ENCODE results near the gene LBHD2. TPM values are rescaled to one million over a fixed set of nuclear protein-coding genes. Genes with fewer than 3 reads are reported as not detected.

Gene LBHD2
- total and polyA plus RNA-seq, 2 of the 13 experiments (the other 11 are each of a cell fraction or from before 2014, with no cell fraction given) = 0.67 to 1.00 TPM

DNA sequence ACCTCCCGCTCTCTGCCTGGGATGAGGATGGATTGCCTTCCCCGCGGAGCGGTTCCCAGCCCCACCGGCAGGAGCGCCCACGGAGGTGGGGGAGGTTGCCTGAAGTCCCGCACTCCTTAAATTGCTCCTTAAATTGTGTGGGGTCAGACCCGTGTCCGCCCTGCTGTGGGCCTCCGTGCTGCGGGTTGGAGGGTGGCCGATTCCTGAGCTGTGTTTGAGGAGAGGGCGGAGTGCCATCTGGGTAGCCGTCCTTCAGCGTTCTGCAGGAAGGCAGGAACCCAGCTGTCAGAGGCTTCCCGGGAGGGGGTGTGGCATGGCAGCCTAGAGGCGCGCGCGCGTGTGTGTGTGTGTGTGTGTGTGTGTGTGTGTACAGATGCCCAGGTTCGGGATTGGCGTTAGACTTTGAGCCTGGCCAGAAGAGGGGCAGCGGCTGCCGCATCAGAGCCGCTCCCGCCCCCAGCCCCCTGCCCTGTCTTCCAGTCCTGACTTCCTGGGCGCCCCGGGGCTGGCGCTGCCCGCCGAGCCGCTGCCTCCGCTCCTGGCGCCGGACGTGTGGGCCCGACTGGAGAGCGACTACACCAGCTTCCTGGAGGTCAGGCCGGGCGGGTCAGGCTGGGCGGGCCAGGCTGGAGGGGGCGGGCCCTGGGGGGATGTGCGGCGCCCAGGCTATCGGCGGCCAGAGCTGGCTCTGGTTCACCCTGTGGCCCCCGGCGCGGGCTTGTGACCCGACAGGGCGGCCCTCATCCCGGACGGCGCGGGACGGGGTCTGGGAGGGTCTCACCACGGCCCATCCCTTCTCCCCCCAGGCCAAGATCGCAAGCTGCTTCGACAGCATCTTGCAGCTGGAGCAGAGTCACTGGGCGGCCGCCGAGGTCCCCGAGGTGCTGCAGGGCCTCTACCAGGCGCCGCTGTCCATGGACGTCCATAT lies 19.7 kb downstream of the LBHD2 start (continued):
- peak; percentile 81 for TF ChIP-seq TBX2 (CRISPR knock-in tag; IDR thresholded peaks at IDR 0.05; ENCODE audit: borderline replicate concordance)
- TF ChIP-seq, protein P1, sequence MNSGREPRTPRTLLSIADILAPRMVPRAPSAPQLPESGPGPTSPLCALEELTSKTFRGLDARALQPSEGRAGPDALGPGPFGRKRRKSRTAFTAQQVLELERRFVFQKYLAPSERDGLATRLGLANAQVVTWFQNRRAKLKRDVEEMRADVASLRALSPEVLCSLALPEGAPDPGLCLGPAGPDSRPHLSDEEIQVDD (CRISPR knock-in tag; IDR thresholded peaks at IDR 0.05; ENCODE audit: borderline replicate concordance) = peak; percentile 20; the same call in 1 of the 2 replicates
- peak; percentile 55 for TF ChIP-seq TFDP2 (CRISPR knock-in tag; IDR thresholded peaks at IDR 0.05)
- TF ChIP-seq, protein P2, sequence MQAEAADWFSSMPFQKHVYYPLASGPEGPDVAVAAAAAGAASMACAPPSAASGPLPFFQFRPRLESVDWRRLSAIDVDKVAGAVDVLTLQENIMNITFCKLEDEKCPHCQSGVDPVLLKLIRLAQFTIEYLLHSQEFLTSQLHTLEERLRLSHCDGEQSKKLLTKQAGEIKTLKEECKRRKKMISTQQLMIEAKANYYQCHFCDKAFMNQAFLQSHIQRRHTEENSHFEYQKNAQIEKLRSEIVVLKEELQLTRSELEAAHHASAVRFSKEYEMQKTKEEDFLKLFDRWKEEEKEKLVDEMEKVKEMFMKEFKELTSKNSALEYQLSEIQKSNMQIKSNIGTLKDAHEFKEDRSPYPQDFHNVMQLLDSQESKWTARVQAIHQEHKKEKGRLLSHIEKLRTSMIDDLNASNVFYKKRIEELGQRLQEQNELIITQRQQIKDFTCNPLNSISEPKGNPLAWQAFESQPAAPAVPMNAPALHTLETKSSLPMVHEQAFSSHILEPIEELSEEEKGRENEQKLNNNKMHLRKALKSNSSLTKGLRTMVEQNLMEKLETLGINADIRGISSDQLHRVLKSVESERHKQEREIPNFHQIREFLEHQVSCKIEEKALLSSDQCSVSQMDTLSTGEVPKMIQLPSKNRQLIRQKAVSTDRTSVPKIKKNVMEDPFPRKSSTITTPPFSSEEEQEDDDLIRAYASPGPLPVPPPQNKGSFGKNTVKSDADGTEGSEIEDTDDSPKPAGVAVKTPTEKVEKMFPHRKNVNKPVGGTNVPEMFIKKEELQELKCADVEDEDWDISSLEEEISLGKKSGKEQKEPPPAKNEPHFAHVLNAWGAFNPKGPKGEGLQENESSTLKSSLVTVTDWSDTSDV (CRISPR knock-in tag; IDR thresholded peaks at IDR 0.05) = no peak
- TF ChIP-seq POGK (CRISPR knock-in tag; conservative IDR thresholded peaks at IDR 0.05) = peak; percentile 82
- TF ChIP-seq, protein P3, sequence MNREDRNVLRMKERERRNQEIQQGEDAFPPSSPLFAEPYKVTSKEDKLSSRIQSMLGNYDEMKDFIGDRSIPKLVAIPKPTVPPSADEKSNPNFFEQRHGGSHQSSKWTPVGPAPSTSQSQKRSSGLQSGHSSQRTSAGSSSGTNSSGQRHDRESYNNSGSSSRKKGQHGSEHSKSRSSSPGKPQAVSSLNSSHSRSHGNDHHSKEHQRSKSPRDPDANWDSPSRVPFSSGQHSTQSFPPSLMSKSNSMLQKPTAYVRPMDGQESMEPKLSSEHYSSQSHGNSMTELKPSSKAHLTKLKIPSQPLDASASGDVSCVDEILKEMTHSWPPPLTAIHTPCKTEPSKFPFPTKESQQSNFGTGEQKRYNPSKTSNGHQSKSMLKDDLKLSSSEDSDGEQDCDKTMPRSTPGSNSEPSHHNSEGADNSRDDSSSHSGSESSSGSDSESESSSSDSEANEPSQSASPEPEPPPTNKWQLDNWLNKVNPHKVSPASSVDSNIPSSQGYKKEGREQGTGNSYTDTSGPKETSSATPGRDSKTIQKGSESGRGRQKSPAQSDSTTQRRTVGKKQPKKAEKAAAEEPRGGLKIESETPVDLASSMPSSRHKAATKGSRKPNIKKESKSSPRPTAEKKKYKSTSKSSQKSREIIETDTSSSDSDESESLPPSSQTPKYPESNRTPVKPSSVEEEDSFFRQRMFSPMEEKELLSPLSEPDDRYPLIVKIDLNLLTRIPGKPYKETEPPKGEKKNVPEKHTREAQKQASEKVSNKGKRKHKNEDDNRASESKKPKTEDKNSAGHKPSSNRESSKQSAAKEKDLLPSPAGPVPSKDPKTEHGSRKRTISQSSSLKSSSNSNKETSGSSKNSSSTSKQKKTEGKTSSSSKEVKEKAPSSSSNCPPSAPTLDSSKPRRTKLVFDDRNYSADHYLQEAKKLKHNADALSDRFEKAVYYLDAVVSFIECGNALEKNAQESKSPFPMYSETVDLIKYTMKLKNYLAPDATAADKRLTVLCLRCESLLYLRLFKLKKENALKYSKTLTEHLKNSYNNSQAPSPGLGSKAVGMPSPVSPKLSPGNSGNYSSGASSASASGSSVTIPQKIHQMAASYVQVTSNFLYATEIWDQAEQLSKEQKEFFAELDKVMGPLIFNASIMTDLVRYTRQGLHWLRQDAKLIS (CRISPR knock-in tag; IDR thresholded peaks at IDR 0.05) = no peak
- no peak for TF ChIP-seq ZNF678 (CRISPR knock-in tag; IDR thresholded peaks at IDR 0.05)
- peak in 1 of 2 experiments; percentile 50; a peak in 1 of 4 replicates for TF ChIP-seq POLR2A (IDR thresholded peaks at IDR 0.05; ENCODE audit: insufficient read depth in 1 of 2, low read depth in 2 of 2, low read length in 2 of 2)
- no peak for TF ChIP-seq ELF4 (CRISPR knock-in tag; IDR thresholded peaks at IDR 0.05; ENCODE audit: borderline replicate concordance)
- TF ChIP-seq CCDC6 (CRISPR knock-in tag; IDR thresholded peaks at IDR 0.05) = peak; percentile 67
- TF ChIP-seq ZBTB39 (CRISPR knock-in tag; IDR thresholded peaks at IDR 0.05) = no peak
- TF ChIP-seq HIVEP1 (CRISPR knock-in tag; IDR thresholded peaks at IDR 0.05) = peak; percentile 78
- TF ChIP-seq CAMTA2 (CRISPR knock-in tag; IDR thresholded peaks at IDR 0.05; ENCODE audit: borderline replicate concordance) = no peak
- peak; percentile 75; the same call in 1 of the 2 replicates for TF ChIP-seq ZNF782 (CRISPR knock-in tag; IDR thresholded peaks at IDR 0.05; ENCODE audit: borderline replicate concordance)
